H9 (cell line): ENCODE measurements around the gene MYO15B. TPM values are rescaled to one million over a fixed set of nuclear protein-coding genes. Genes with fewer than 3 reads are reported as not detected.

Source experiments
- DNase-seq: peaks from one replicate; pipeline ENCODE4 v3.0.0-alpha.2; 2017
- H2AFZ ChIP-seq: one replicate; pipeline ENCODE4 v1.6.1; 2013; ENCODE audit warnings: mild to moderate bottlenecking, low read length, control low read depth, moderate library complexity
- H2AK5ac ChIP-seq: 2 replicates; pipeline ENCODE4 v1.6.1; 2013; ENCODE audit warnings: low read length, control low read depth, mixed read lengths; ENCODE audit not compliant: insufficient read length
- H2BK120ac ChIP-seq: one replicate; pipeline ENCODE4 v1.6.1; 2013; ENCODE audit warnings: low read depth, mild to moderate bottlenecking, low read length, control low read depth, inconsistent platforms; ENCODE audit not compliant: poor library complexity, severe bottlenecking
- H2BK12ac ChIP-seq: 2 replicates; pipeline ENCODE4 v1.6.1; 2013; ENCODE audit warnings: low read length, control low read depth, mixed read lengths, low read depth; ENCODE audit not compliant: insufficient read length
- H2BK15ac ChIP-seq: 2 replicates; pipeline ENCODE4 v1.6.1; 2013; ENCODE audit warnings: low read depth, low read length, control low read depth
- H2BK20ac ChIP-seq: one replicate; pipeline ENCODE4 v1.6.1; 2013; ENCODE audit warnings: low read depth, mild to moderate bottlenecking, low read length, control low read depth, inconsistent platforms; ENCODE audit not compliant: poor library complexity, severe bottlenecking
- H2BK5ac ChIP-seq: 2 replicates; pipeline ENCODE4 v1.6.1; 2013; ENCODE audit warnings: low read length, control low read depth, mixed read lengths; ENCODE audit not compliant: insufficient read length
- H3K14ac ChIP-seq: 2 replicates; pipeline ENCODE4 v1.6.1; 2013; ENCODE audit warnings: low read length, control low read depth; ENCODE audit not compliant: insufficient read depth
- H3K18ac ChIP-seq: 2 replicates; pipeline ENCODE4 v1.6.1; 2013; ENCODE audit warnings: low read depth, mild to moderate bottlenecking, mixed read lengths, low read length, control low read depth; ENCODE audit not compliant: insufficient read length
- H3K23ac ChIP-seq: 2 replicates; pipeline ENCODE4 v1.6.1; 2013; ENCODE audit warnings: low read length, control low read depth, mixed read lengths, low read depth; ENCODE audit not compliant: insufficient read length
- H3K23me2 ChIP-seq: 2 replicates; pipeline ENCODE4 v1.6.1; 2013; ENCODE audit warnings: low read depth, mild to moderate bottlenecking, mixed read lengths, low read length, control low read depth; ENCODE audit not compliant: insufficient read length, poor library complexity, severe bottlenecking
- H3K27ac ChIP-seq: 2 replicates; pipeline ENCODE4 v1.5.1; 2013; ENCODE audit warnings: low read length, control low read depth, mixed read lengths, low read depth; ENCODE audit not compliant: insufficient read length
- H3K27me3 ChIP-seq: 2 replicates; pipeline ENCODE4 v1.6.1; 2013; ENCODE audit warnings: low read length, control low read depth, inconsistent platforms; ENCODE audit not compliant: insufficient read depth
- H3K4ac ChIP-seq: 2 replicates; pipeline ENCODE4 v1.6.1; 2013; ENCODE audit warnings: low read depth, mild to moderate bottlenecking, control low read depth, inconsistent platforms, low read length, moderate library complexity
- H3K4me1 ChIP-seq: 2 replicates; pipeline ENCODE4 v1.6.1; 2013; ENCODE audit warnings: low read length, control low read depth, inconsistent platforms; ENCODE audit not compliant: insufficient read depth
- H3K4me2 ChIP-seq: 2 replicates; pipeline ENCODE4 v1.6.1; 2013; ENCODE audit warnings: low read length, control low read depth, mixed read lengths; ENCODE audit not compliant: insufficient read length, insufficient read depth
- H3K56ac ChIP-seq: 2 replicates; pipeline ENCODE4 v1.6.1; 2013; ENCODE audit warnings: low read depth, mild to moderate bottlenecking, mixed read lengths, low read length, control low read depth; ENCODE audit not compliant: insufficient read length
- H3K79me1 ChIP-seq: 2 replicates; pipeline ENCODE4 v1.6.1; 2013; ENCODE audit warnings: low read depth, mild to moderate bottlenecking, moderate library complexity, low read length, control low read depth, inconsistent platforms; ENCODE audit not compliant: insufficient read depth, poor library complexity, severe bottlenecking
- H3K79me2 ChIP-seq: 2 replicates; pipeline ENCODE4 v1.6.1; 2013; ENCODE audit warnings: low read length, control low read depth, inconsistent platforms; ENCODE audit not compliant: insufficient read depth
- H3K9ac ChIP-seq: 2 replicates; pipeline ENCODE4 v1.6.1; 2013; ENCODE audit warnings: low read length, control low read depth, mixed read lengths; ENCODE audit not compliant: insufficient read length; ENCODE audit errors: extremely low read depth
- H3K9me3 ChIP-seq: one replicate; pipeline ENCODE4 v1.6.1; 2013; ENCODE audit warnings: low read depth, low read length, inconsistent platforms; ENCODE audit not compliant: control insufficient read depth
- H3T11ph ChIP-seq: one replicate; pipeline ENCODE4 v1.6.1; 2013; ENCODE audit warnings: mild to moderate bottlenecking, low read length, control low read depth, inconsistent platforms
- H4K20me1 ChIP-seq: one replicate; pipeline ENCODE4 v1.6.1; 2013; ENCODE audit not compliant: control insufficient read depth, insufficient read length, insufficient read depth
- H4K5ac ChIP-seq: 2 replicates; pipeline ENCODE4 v1.6.1; 2013; ENCODE audit warnings: low read depth, mild to moderate bottlenecking, mixed read lengths, low read length, control low read depth; ENCODE audit not compliant: insufficient read length
- H4K8ac ChIP-seq: replicated peaks from 2 replicates; pipeline ENCODE4 v1.6.1; 2013; ENCODE audit warnings: low read length, control low read depth, mixed read lengths, low read depth; ENCODE audit not compliant: insufficient read length
- H4K91ac ChIP-seq: 2 replicates; pipeline ENCODE4 v1.6.1; 2013; ENCODE audit warnings: low read depth, mild to moderate bottlenecking, moderate library complexity, mixed read lengths, low read length, control low read depth; ENCODE audit not compliant: insufficient read length
- H3K27ac Mint-ChIP-seq, 3 experiments: 2 replicates in 2 of 3; 3 replicates in 1 of 3; pipeline ENCODE4 v1.8.0; 2020 to 2021; ENCODE audit warnings: mixed read lengths in 3 of 3, mild to moderate bottlenecking in 1 of 3, moderate library complexity in 1 of 3
- H3K27me3 Mint-ChIP-seq: 2 replicates; pipeline ENCODE4 v1.8.0; 2021; ENCODE audit warnings: low read depth, mild to moderate bottlenecking, moderate library complexity, mixed read lengths
- H3K36me3 Mint-ChIP-seq, 3 experiments: 2 replicates in 2 of 3; 3 replicates in 1 of 3; pipeline ENCODE4 v1.8.0; 2020 to 2021; ENCODE audit warnings: low read depth in 3 of 3, mixed read lengths in 3 of 3; ENCODE audit not compliant: insufficient read depth in 1 of 3
- H3K4me1 Mint-ChIP-seq, 2 experiments: 2 replicates each; pipeline ENCODE4 v1.8.0; 2020; ENCODE audit warnings: mixed read lengths in 2 of 2
- H3K4me3 Mint-ChIP-seq, 2 experiments: 2 replicates in 1 of 2; 3 replicates in 1 of 2; pipeline ENCODE4 v1.8.0; 2020 to 2021; ENCODE audit warnings: mild to moderate bottlenecking in 2 of 2, mixed read lengths in 2 of 2, moderate library complexity in 1 of 2
- H3K9me3 Mint-ChIP-seq, 2 experiments: 2 replicates in 1 of 2; 3 replicates in 1 of 2; pipeline ENCODE4 v1.8.0; 2020; ENCODE audit warnings: mild to moderate bottlenecking in 2 of 2, mixed read lengths in 2 of 2, moderate library complexity in 1 of 2
- CTCF ChIP-seq: fragments of 200-600 bp; sonication (generic); conservative IDR thresholded peaks from 3 replicates; pipeline ENCODE4 v1.8.0; 2021; ENCODE audit warnings: antibody characterized with exemption, mild to moderate bottlenecking
- WGBS: extraction: QIAGEN DNeasy Blood & Tissue Kit; methylation state at CpG from one replicate; pipeline ENCODE4 v1.1.7; 2013; ENCODE audit warnings: missing lambda C conversion rate, low lambda C conversion rate, mixed read lengths; ENCODE audit not compliant: insufficient read length; ENCODE audit errors: extremely low coverage; 5-methylcytosine and 5-hydroxymethylcytosine counted together
- total RNA-seq: library from RNA; stranded (reverse); gene quantifications from 2 replicates; pipeline ENCODE4 v1.2.1, GENCODE V29; 2021

Gene MYO15B
- total RNA-seq, 1 experiment from 2014 or later: 41.9 TPM

- Histone ChIP-seq H3K27me3 (no peaks in the 10 kb centered on the region), H3K79me2 (no peaks in the 10 kb centered on the region), H2BK12ac (no peak overlapping the region), H2BK15ac (no peak overlapping the region), H4K5ac (no peak overlapping the region), H3K56ac (no peak overlapping the region), H2BK120ac (no peak overlapping the region), H3K23ac (no peak overlapping the region), H3K9ac (no peak overlapping the region), H2AK5ac (no peak overlapping the region), H3K9me3 (no peaks in the 10 kb centered on the region), H3K4ac (no peak overlapping the region), H3K79me1 (no peaks in the 10 kb centered on the region), H3K18ac (no peak overlapping the region), H2BK5ac (no peak overlapping the region), H3K14ac (no peak overlapping the region), H4K8ac (no peak overlapping the region), H3K4me2 (no peak overlapping the region), H3K4me1 (peaks cover 7% of the 10 kb centered on the region; the same call in 1 of the 2 replicates), H3T11ph (no peak overlapping the region), H2BK20ac (no peak overlapping the region), H3K27ac (no peak overlapping the region), H2AFZ (no peak overlapping the region), H4K91ac (no peak overlapping the region), H3K23me2 (no peaks in the 10 kb centered on the region), H4K20me1 (no peaks in the 10 kb centered on the region)
- Mint-ChIP-seq H3K36me3 (peaks cover 0 to 4% (median 3%) of the 10 kb centered on the region in 3 experiments; a peak in 2 of 7 replicates), H3K4me1 (peaks cover 33 to 34% of the 10 kb centered on the region in 2 experiments), H3K27me3 (no peaks in the 10 kb centered on the region), H3K27ac (no peak overlapping the region), H3K9me3 (no peaks in the 10 kb centered on the region), H3K4me3 (no peak overlapping the region)
- WGBS: no CpG with 5 or more reads among the region's 9 CpGs
- DNase-seq: no peak
- TF ChIP-seq CTCF: no peak
Measured at GRCh38 chr17:75641343-75641742, 53.7 kb downstream of the MYO15B start.
